Measurements from ENCODE around the gene ATXN1. TPM values are rescaled to one million over a fixed set of nuclear protein-coding genes. Genes with fewer than 3 reads are reported as not detected.

The ATXN1 gene
- total RNA-seq, 1 donor from 2014 or later = 18.4 TPM

DNA sequence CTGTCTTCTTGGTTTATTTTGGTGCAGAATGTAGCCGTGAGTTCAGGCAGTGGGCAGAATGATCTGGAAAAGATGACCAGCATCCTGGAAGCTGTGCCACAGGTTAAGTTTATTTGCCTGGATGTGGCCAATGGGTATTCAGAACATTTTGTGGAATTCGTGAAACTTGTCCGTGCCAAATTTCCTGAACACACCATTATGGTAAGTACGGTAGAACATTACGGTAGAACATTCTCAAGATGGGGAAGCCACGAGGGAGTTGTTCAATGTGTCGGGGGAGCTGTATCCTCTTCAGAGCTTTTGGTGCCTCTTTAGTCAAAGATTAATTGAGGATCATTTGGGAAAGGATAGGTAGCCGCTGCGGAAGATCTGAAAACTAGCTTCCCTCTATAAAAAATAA is 506.7 kb downstream of the ATXN1 start:
- TF ChIP-seq CTCF (IDR thresholded peaks at IDR 0.05; ENCODE audit: insufficient read depth, low read length, severe bottlenecking) = no peak
- Histone ChIP-seq H3K36me3 (ENCODE audit: control insufficient read depth, insufficient read depth, low read length) (no peaks in the 10 kb centered on the region), H3K4me3 (ENCODE audit: low read depth, low read length) (no peak overlapping the region), H3K27me3 (ENCODE audit: control insufficient read depth, insufficient read depth, low read length) (no peaks in the 10 kb centered on the region)
- DNase-seq (ENCODE audit: low read depth) (no peak), FAIRE-seq (no peak)

DNA sequence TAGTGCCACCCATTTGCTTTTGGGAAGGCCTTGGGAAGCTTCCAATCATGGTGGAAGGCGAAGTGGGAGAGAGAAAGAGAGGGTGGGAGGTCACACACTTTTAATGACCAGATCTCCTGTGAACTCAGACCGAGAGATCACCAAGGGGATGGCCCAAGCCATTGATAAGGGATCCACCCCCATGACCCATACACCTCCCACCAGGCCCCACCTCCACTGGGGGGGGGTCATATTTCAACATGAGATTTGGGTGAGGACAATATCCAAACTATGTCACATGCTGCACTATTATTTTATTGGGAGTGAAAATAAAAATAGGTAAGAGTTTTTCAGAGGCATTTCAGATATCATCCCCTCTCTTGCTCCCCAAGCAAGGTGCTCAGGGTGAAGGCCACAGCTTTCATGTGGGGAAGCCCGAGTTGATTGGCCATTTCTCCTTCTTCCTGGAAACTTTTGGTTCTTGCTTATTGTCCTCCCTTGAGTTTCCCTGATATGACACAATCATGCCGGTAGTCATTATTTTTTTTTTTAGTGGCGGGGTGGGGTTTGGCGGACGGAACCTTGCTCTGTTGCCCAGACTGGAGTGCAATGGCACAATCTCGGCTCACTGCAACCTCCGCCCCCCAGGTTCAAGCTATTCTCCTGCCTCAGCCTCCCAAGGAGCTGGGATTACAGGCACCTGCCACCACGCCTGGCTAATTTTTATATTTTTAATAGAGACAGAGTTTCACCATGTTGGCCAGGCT is 507.7 kb downstream of the ATXN1 start:
- no peak overlapping the region for H3K4me3 ChIP-seq (ENCODE audit: low read depth, low read length)
- H3K27me3 ChIP-seq (ENCODE audit: control insufficient read depth, insufficient read depth, low read length) = no peaks in the 10 kb centered on the region
- TF ChIP-seq CTCF (IDR thresholded peaks at IDR 0.05; ENCODE audit: insufficient read depth, low read length, severe bottlenecking) = no peak
- no peaks in the 10 kb centered on the region for H3K36me3 ChIP-seq (ENCODE audit: control insufficient read depth, insufficient read depth, low read length)
- DNase-seq (ENCODE audit: low read depth) (no peak), FAIRE-seq (no peak)

DNA sequence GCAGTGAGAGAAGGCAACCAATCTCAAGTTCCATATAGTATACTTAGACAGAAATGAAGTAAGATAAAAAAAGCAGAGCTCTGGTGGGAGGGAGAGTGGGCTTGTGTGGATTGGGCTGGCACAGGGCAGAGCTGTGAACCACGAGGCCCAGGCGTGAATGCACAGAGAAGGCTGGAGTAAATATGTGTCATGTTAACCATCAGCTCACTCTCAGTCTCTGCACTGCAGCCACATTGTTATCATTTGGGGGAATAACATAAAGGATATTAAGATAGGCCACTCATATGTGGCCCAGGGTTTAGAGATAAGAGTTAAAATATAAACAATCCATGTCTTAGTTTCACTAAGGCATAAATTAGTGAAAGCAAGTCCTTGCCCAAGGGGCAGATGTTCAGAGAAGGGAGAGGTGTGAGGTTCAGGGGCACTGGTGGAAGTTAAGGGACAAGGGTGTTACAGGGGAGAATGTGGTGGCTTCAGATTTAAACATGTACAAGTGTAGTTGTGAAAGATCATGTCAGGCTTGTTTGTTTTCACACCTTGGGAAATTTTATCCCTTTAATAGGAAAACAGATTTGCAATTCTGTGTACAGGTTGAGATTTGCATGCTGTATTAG is 508.5 kb downstream of the ATXN1 start:
- no peak overlapping the region for H3K4me3 ChIP-seq (ENCODE audit: low read depth, low read length)
- no peak for FAIRE-seq
- no peaks in the 10 kb centered on the region for H3K27me3 ChIP-seq (ENCODE audit: control insufficient read depth, insufficient read depth, low read length)
- no peaks in the 10 kb centered on the region for H3K36me3 ChIP-seq (ENCODE audit: control insufficient read depth, insufficient read depth, low read length)
- TF ChIP-seq CTCF (IDR thresholded peaks at IDR 0.05; ENCODE audit: insufficient read depth, low read length, severe bottlenecking) = no peak
- no peak for DNase-seq (ENCODE audit: low read depth)

DNA sequence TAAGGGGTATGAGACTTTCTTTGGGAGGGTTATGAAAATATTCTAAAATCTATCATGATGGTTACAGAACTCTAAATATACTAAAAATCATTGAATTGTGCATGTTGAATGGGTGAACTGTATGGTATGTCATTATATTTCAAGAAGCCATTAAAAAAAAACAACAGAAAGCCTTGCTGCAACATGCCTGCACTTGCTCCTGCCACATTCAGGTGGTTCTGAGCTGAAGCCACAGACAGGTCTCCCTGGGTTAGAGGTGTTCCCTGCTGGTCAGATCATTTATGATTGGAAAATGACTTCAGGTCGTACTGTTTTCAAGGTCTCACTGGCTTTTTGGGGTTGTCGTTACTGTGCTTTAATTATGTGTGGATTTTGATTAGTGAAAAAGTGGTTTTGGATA is 509.6 kb downstream of the ATXN1 start:
- Histone ChIP-seq H3K27me3 (ENCODE audit: control insufficient read depth, insufficient read depth, low read length) (no peaks in the 10 kb centered on the region), H3K4me3 (ENCODE audit: low read depth, low read length) (no peak overlapping the region), H3K36me3 (ENCODE audit: control insufficient read depth, insufficient read depth, low read length) (no peaks in the 10 kb centered on the region)
- FAIRE-seq (no peak), DNase-seq (ENCODE audit: low read depth) (peak; percentile 75)
- TF ChIP-seq CTCF (IDR thresholded peaks at IDR 0.05; ENCODE audit: insufficient read depth, low read length, severe bottlenecking) = no peak

GRCh38 chr6:16249971-16250370 is 511.3 kb downstream of the ATXN1 start:
- Histone ChIP-seq H3K4me3 (ENCODE audit: low read depth, low read length) (no peak overlapping the region), H3K27me3 (ENCODE audit: control insufficient read depth, insufficient read depth, low read length) (no peaks in the 10 kb centered on the region), H3K36me3 (ENCODE audit: control insufficient read depth, insufficient read depth, low read length) (no peaks in the 10 kb centered on the region)
- no peak for DNase-seq (ENCODE audit: low read depth)
- FAIRE-seq = no peak
- no peak for TF ChIP-seq CTCF (IDR thresholded peaks at IDR 0.05; ENCODE audit: insufficient read depth, low read length, severe bottlenecking)
